ENCODE data around the gene KRT74.

Gene KRT74

GRCh38 chr12:52551216-52551865 is 22.3 kb downstream of the KRT74 start:
- H3K9ac ChIP-seq (ENCODE audit: low read depth, low read length) = no peak overlapping the region
- 75% methylated on average over 6 of the region's 6 CpGs for WGBS
- H3K4me3 ChIP-seq (ENCODE audit: low read length) = no peak overlapping the region
- no peaks in the 10 kb centered on the region for H3K4me1 ChIP-seq (ENCODE audit: insufficient read depth, low read length)
- H3K27me3 ChIP-seq (ENCODE audit: insufficient read depth, low read length) = no peaks in the 10 kb centered on the region
- no peaks in the 10 kb centered on the region for H3K9me3 ChIP-seq (ENCODE audit: insufficient read depth, low read depth, low read length)
- H3K27ac ChIP-seq (ENCODE audit: low read depth, low read length) = no peak overlapping the region
- no peaks in the 10 kb centered on the region for H3K36me3 ChIP-seq (ENCODE audit: insufficient read depth, low read length)

DNA sequence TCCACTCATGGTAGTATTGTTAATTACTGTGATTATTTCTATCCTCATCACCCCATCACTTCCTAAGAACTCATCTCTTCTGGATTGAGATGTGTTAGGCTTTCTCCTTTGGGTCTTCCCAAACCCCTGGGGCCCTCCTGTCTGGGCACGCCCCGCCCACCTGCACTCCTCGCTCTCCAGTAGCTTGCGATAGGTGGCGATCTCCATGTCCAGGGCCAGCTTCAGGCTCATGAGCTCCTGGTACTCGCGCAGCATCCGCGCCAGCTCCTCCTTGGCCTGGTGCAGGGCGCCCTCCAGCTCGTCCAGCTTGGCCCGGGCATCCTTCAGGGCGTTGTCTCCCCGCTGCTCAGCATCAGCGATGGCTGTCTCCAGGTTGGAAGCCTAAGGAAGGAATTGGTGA is 27.5 kb downstream of the KRT74 start:
- H3K27me3 ChIP-seq (ENCODE audit: insufficient read depth, low read length) = no peaks in the 10 kb centered on the region

DNA sequence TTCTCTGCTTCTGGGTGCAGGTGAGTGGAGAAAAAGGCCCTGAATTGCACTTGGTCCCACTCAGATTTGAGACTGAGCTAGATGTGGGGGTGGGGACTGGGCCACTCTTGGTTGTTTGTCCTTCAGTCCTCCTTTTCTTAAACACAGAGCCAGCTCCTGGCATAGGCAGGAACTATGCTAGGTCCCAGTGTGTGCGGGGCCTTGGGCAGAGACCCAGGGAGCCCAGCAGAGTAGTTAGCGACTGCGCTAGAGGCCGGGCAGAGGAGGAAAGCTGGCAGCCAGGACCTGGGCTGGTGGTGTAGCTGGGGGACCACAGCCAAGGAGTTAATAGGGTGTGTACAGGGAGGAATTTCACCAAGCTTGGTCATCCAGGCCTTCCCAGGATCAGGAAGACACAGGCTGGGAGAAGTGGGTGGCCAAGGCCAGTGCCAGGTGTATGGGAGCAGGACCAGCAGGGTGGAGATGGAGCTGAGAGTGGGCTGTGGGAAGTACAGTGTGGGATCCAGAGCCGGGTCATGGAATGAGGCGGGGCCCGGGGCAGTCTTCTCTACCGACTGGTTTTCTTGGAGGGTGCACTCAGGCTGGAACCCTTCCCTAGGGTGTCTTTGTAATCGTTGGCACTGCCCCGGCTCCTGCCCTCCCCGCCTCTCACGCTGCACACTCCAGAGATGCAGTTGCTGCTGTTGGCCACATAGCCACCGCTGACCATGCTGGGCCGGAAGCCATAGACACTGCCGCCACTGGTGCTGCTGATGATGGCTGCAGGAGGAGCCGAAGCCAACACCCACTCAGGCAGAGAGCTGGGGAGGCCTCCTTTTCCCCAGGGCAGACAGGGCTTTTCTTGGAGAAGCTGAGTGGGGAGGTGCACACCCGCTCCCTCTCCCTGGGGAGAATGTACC is 29.4 kb downstream of the KRT74 start:
- Histone ChIP-seq H3K36me3 (ENCODE audit: insufficient read depth, low read length) (no peaks in the 10 kb centered on the region), H3K9ac (ENCODE audit: low read depth, low read length) (no peak overlapping the region), H3K4me3 (ENCODE audit: low read length) (no peak overlapping the region), H3K27me3 (ENCODE audit: insufficient read depth, low read length) (no peaks in the 10 kb centered on the region), H3K4me1 (ENCODE audit: insufficient read depth, low read length) (no peaks in the 10 kb centered on the region), H3K9me3 (ENCODE audit: insufficient read depth, low read depth, low read length) (no peaks in the 10 kb centered on the region), H3K27ac (ENCODE audit: low read depth, low read length) (no peak overlapping the region)
- WGBS = 93% methylated on average over 17 of the region's 17 CpGs

More for the DNA sequence above, 27.5 kb downstream of the KRT74 start:
- H3K9ac ChIP-seq (ENCODE audit: low read depth, low read length) = no peak overlapping the region
- no peak overlapping the region for H3K27ac ChIP-seq (ENCODE audit: low read depth, low read length)
- no peaks in the 10 kb centered on the region for H3K36me3 ChIP-seq (ENCODE audit: insufficient read depth, low read length)
- H3K4me1 ChIP-seq (ENCODE audit: insufficient read depth, low read length) = no peaks in the 10 kb centered on the region
- WGBS = 90% methylated on average over 15 of the region's 15 CpGs
- H3K9me3 ChIP-seq (ENCODE audit: insufficient read depth, low read depth, low read length) = no peaks in the 10 kb centered on the region
- H3K4me3 ChIP-seq (ENCODE audit: low read length) = no peak overlapping the region

DNA sequence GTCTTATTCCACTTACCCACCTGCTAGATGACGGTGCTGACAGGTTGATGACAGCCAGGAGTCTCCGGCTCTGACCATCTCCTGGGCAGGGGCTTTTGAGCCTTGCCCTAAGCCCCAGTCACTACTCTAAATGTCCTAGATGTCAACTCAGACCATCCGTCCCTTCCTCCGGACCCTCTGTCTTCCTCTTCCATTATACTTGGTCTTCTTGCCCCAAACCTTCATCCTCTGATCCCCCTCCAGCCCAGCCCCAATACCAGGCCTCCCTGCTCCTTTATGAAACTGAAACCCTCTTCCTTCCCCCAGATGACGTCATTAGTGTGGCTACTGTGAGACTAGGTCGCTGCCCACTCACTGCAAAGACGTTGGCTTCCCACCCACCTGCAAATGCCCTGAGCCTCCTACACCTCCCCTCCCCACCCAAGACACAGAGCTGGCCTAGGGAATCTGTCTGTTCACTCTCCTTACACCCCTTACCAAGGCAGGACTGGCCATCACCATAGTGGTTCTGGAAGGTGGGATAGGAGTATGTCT is 30.8 kb downstream of the KRT74 start:
- WGBS = 90% methylated on average over 7 of the region's 7 CpGs
- no peak overlapping the region for H3K27ac ChIP-seq (ENCODE audit: low read depth, low read length)

GRCh38 chr12:52542157-52542556 is 31.5 kb downstream of the KRT74 start:
- Histone ChIP-seq H3K4me3 (ENCODE audit: low read length) (no peak overlapping the region), H3K9ac (ENCODE audit: low read depth, low read length) (no peak overlapping the region), H3K9me3 (ENCODE audit: insufficient read depth, low read depth, low read length) (no peaks in the 10 kb centered on the region), H3K27ac (ENCODE audit: low read depth, low read length) (no peak overlapping the region), H3K4me1 (ENCODE audit: insufficient read depth, low read length) (no peaks in the 10 kb centered on the region), H3K27me3 (ENCODE audit: insufficient read depth, low read length) (no peaks in the 10 kb centered on the region), H3K36me3 (ENCODE audit: insufficient read depth, low read length) (no peaks in the 10 kb centered on the region)

More for the DNA sequence above, 30.8 kb downstream of the KRT74 start:
- H3K9me3 ChIP-seq (ENCODE audit: insufficient read depth, low read depth, low read length) = no peaks in the 10 kb centered on the region
- no peaks in the 10 kb centered on the region for H3K27me3 ChIP-seq (ENCODE audit: insufficient read depth, low read length)
- no peaks in the 10 kb centered on the region for H3K4me1 ChIP-seq (ENCODE audit: insufficient read depth, low read length)
- no peak overlapping the region for H3K4me3 ChIP-seq (ENCODE audit: low read length)
- H3K9ac ChIP-seq (ENCODE audit: low read depth, low read length) = no peak overlapping the region
- no peaks in the 10 kb centered on the region for H3K36me3 ChIP-seq (ENCODE audit: insufficient read depth, low read length)

DNA sequence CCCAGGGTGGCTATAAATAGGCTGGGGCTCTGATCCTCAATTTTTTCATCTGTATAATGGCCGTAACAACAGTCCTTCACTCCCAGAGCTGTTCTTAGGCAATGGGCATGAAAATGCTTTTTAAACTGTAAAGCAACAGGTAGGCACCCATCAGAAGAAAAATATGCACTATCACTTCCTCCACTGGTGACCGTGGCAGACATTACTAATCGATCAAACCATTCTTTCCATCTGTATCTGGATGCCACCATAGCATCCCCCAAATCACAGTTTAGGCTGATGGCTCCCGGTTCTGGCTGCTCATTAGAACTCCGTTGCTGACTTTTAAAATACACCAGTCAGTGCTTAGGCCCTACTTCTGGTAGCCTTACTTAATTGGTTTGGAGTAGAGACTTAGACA is 31.9 kb downstream of the KRT74 start:
- no peaks in the 10 kb centered on the region for H3K9me3 ChIP-seq (ENCODE audit: insufficient read depth, low read depth, low read length)
- no peaks in the 10 kb centered on the region for H3K4me1 ChIP-seq (ENCODE audit: insufficient read depth, low read length)
- H3K36me3 ChIP-seq (ENCODE audit: insufficient read depth, low read length) = no peaks in the 10 kb centered on the region
- no peaks in the 10 kb centered on the region for H3K27me3 ChIP-seq (ENCODE audit: insufficient read depth, low read length)
- no peak overlapping the region for H3K27ac ChIP-seq (ENCODE audit: low read depth, low read length)
- H3K4me3 ChIP-seq (ENCODE audit: low read length) = no peak overlapping the region
- no peak overlapping the region for H3K9ac ChIP-seq (ENCODE audit: low read depth, low read length)
- 96% methylated on average over 5 of the region's 5 CpGs for WGBS

DNA sequence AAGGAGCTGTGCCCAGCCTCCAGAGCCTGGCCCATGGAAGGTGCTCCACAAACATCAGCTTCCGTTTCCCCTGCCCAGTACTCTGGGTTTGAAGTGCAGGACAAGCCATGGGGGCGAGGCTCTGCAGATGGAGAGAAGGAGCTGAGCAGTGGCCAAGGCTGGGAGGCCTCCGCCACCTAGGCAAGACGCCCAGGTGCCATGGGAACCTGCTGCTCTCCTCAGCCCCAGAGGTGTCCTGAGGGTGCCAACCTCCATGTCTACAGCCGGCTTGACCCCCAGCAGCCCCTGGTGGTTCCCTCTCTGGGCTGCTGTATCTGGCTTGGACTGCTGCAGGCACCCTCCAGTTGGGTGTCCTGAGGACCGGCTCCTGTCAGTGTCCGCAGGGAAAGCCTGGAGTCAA is 33.1 kb downstream of the KRT74 start:
- Histone ChIP-seq H3K36me3 (ENCODE audit: insufficient read depth, low read length) (no peaks in the 10 kb centered on the region), H3K27me3 (ENCODE audit: insufficient read depth, low read length) (no peaks in the 10 kb centered on the region), H3K9me3 (ENCODE audit: insufficient read depth, low read depth, low read length) (no peaks in the 10 kb centered on the region), H3K4me3 (ENCODE audit: low read length) (no peak overlapping the region), H3K9ac (ENCODE audit: low read depth, low read length) (no peak overlapping the region), H3K4me1 (ENCODE audit: insufficient read depth, low read length) (no peaks in the 10 kb centered on the region), H3K27ac (ENCODE audit: low read depth, low read length) (no peak overlapping the region)
- 91% methylated on average over 7 of the region's 7 CpGs for WGBS

DNA sequence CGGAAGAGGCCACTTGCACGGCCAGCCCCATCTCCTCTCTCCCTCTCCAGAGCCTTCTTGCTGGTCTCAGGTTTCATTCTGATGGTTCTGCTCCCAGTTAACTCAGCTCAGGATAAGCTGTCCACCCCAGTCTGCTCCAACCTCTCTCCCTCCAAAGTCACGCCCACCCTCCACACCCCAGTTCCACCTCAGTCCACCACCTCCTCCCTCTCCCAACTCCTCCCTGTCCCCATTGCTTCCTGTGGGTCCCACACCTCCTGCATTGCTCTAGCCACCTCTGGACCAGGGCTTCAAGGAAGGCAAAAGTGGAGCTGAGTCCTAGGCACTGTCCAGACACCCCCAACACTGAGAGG is 33.8 kb downstream of the KRT74 start:
- Histone ChIP-seq H3K27ac (ENCODE audit: low read depth, low read length) (no peak overlapping the region), H3K4me1 (ENCODE audit: insufficient read depth, low read length) (no peaks in the 10 kb centered on the region), H3K4me3 (ENCODE audit: low read length) (no peak overlapping the region), H3K36me3 (ENCODE audit: insufficient read depth, low read length) (no peaks in the 10 kb centered on the region), H3K27me3 (ENCODE audit: insufficient read depth, low read length) (no peaks in the 10 kb centered on the region), H3K9me3 (ENCODE audit: insufficient read depth, low read depth, low read length) (no peaks in the 10 kb centered on the region), H3K9ac (ENCODE audit: low read depth, low read length) (no peak overlapping the region)
- 94% methylated on average over 3 of the region's 3 CpGs for WGBS

GRCh38 chr12:52539083-52539820 is 34.4 kb downstream of the KRT74 start:
- Histone ChIP-seq H3K27me3 (ENCODE audit: insufficient read depth, low read length) (no peaks in the 10 kb centered on the region), H3K27ac (ENCODE audit: low read depth, low read length) (no peak overlapping the region), H3K4me1 (ENCODE audit: insufficient read depth, low read length) (no peaks in the 10 kb centered on the region), H3K9ac (ENCODE audit: low read depth, low read length) (no peak overlapping the region), H3K4me3 (ENCODE audit: low read length) (no peak overlapping the region), H3K9me3 (ENCODE audit: insufficient read depth, low read depth, low read length) (no peaks in the 10 kb centered on the region), H3K36me3 (ENCODE audit: insufficient read depth, low read length) (no peaks in the 10 kb centered on the region)
- WGBS = 96% methylated on average over 5 of the region's 5 CpGs

GRCh38 chr12:52537101-52537500 is 36.5 kb downstream of the KRT74 start:
- Histone ChIP-seq H3K36me3 (ENCODE audit: insufficient read depth, low read length) (no peaks in the 10 kb centered on the region), H3K9me3 (ENCODE audit: insufficient read depth, low read depth, low read length) (no peaks in the 10 kb centered on the region), H3K9ac (ENCODE audit: low read depth, low read length) (no peak overlapping the region), H3K4me1 (ENCODE audit: insufficient read depth, low read length) (no peaks in the 10 kb centered on the region), H3K4me3 (ENCODE audit: low read length) (no peak overlapping the region), H3K27me3 (ENCODE audit: insufficient read depth, low read length) (no peaks in the 10 kb centered on the region), H3K27ac (ENCODE audit: low read depth, low read length) (no peak overlapping the region)
- 85% methylated on average over 3 of the region's 3 CpGs for WGBS

GRCh38 chr12:52535574-52535973 is 38.1 kb downstream of the KRT74 start:
- H3K9me3 ChIP-seq (ENCODE audit: insufficient read depth, low read depth, low read length) = no peaks in the 10 kb centered on the region
- H3K27me3 ChIP-seq (ENCODE audit: insufficient read depth, low read length) = no peaks in the 10 kb centered on the region
- no peaks in the 10 kb centered on the region for H3K36me3 ChIP-seq (ENCODE audit: insufficient read depth, low read length)
- 0% methylated on average over 1 of the region's 1 CpG for WGBS
- H3K27ac ChIP-seq (ENCODE audit: low read depth, low read length) = no peak overlapping the region
- H3K4me1 ChIP-seq (ENCODE audit: insufficient read depth, low read length) = no peaks in the 10 kb centered on the region
- H3K4me3 ChIP-seq (ENCODE audit: low read length) = no peak overlapping the region
- H3K9ac ChIP-seq (ENCODE audit: low read depth, low read length) = no peak overlapping the region
